Fibroblast of skin of right quadriceps (primary cell): ENCODE data around the gene KCNH1.
"Not testable (repeated sequence)": the region's sequence is repeated elsewhere in the genome, so short reads cannot be mapped to it uniquely, and the experiment has no call there.

Source experiments
- DNase-seq: peaks from one replicate; pipeline ENCODE4 v3.0.0-alpha.2; 2013

Gene KCNH1

DNA sequence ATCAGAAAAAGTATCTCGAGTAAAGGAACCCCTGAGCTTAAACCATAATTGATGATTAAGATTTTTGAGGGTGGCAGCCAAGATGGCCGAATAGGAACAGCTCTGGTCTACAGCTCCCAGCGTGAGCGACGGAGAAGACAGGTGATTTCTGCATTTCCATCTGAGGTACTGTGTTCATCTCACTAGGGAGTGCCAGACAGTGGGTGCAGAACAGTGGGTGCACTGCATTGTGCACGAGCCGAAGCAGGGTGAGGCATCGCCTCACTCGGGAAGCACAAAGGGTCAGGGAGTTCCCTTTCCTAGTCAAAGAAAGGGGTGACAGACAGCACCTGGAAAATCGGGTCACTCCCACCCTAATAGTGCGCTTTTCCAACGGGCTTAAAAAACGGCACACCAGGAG is 138.0 kb downstream of the KCNH1 start:
- DNase-seq = not testable (repeated sequence)

GRCh38 chr1:210992837-210993236 is 141.1 kb downstream of the KCNH1 start:
- DNase-seq = no peak

GRCh38 chr1:210989905-210990304 is 144.0 kb downstream of the KCNH1 start:
- DNase-seq = no peak

DNA sequence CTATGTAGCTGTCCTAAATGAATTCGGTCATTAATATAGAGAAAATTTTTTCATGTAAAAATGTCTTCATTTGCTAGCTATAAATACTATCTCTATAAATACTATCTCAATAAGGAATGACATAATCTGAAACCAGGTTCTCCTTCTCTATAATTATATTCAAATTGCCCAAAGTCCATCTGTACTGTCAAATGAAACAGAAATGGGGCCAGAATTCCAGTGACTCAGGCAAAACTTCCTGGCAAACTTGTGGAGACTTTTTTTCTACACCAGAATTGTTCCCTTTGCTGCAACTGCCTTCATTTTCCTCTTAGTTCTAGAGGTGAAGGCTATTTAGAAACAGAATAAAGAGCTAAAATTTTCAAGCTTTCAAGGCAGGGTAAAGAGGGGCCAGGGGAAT is 152.5 kb downstream of the KCNH1 start:
- DNase-seq = no peak

- DNase-seq = no peak
Observed at GRCh38 chr1:210980082-210980481, 153.9 kb downstream of the KCNH1 start.

- DNase-seq = no peak
Observed at GRCh38 chr1:210978974-210979354, 155.0 kb downstream of the KCNH1 start.

- no peak for DNase-seq
Observed at GRCh38 chr1:210978316-210978973, 155.5 kb downstream of the KCNH1 start.

DNA sequence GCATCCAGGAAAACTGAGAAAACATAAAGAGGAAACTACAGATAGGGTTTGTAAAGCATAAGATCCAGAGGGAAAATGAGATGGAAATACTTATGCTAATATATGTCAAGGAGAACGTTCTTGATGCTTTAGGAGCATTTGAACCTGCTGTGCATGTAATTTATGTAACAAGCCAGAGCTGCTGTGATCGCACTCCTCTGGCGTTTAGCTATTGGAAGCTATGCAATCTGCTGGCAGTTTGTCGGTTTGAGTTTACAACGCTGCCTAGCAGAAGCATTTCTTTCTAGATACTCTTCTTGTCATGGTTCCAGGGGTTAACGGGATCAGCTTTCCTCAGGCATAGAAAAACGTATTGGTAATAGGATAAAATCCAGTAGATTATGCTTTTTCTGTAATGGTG is 182.7 kb downstream of the KCNH1 start:
- no peak for DNase-seq

DNA sequence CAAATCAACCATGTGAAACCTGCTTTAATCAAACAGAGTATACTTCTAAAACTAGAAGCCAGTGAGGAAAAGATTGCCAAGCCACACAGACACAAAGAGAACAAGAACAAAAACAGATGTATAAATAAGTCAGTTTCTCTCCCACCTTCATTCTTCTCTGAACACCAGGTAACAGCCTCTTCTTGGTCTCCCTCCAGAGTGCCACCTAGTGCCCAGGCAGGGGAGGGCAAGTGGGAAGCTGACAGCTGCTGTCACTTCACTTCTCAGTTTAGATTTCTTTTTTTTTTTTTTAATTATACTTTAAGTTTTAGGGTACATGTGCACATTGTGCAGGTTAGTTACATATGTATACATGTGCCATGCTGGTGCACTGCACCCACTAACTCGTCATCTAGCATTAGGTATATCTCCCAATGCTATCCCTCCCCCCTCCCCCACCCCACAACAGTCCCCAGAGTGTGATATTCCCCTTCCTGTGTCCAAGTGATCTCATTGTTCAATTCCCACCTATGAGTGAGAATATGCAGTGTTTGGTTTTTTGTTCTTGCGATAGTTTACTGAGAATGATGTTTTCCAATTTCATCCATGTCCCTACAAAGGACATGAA is 183.9 kb downstream of the KCNH1 start:
- peak; percentile 6 for DNase-seq

GRCh38 chr1:210949489-210949888 is 184.5 kb downstream of the KCNH1 start:
- no peak for DNase-seq

DNA sequence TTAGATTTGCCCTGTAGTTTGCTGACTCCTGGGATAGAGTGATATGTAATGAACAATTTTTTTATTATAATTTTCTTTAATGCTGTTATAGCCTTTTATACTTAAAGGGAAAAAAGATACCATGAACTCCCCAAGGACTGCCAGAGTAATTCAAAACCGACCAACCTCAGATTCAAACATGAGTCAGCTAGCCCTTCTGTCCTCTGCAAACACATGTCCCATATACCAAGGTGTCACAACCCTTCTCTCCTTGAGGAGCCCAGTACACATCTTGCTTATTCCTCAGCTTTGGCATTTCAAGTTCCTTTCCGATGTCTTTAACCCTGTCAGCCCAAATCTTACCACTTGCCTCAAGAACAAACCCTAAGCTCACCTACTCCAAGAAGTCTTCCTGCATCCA is 184.9 kb downstream of the KCNH1 start:
- no peak for DNase-seq

GRCh38 chr1:210944252-210944651 is 189.7 kb downstream of the KCNH1 start:
- no peak for DNase-seq

DNA sequence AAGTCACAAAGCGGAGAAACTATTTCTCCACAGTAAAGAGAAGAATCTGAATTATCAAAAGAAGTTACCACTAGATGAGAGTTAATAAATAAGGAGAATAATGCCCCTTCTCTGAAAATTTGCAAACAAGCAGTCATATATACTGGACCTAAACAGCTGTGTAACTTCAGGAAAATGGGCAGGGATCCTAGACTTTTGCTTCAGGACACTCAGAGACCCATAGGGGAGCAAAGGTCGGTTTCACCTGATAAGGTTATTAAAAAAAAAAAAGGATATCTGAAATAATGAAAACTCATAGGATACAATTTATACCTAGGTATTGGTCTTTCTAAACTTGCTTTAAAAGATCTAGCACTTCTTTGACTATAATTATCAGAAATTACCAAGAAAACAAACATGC is 191.4 kb downstream of the KCNH1 start:
- DNase-seq = no peak

DNA sequence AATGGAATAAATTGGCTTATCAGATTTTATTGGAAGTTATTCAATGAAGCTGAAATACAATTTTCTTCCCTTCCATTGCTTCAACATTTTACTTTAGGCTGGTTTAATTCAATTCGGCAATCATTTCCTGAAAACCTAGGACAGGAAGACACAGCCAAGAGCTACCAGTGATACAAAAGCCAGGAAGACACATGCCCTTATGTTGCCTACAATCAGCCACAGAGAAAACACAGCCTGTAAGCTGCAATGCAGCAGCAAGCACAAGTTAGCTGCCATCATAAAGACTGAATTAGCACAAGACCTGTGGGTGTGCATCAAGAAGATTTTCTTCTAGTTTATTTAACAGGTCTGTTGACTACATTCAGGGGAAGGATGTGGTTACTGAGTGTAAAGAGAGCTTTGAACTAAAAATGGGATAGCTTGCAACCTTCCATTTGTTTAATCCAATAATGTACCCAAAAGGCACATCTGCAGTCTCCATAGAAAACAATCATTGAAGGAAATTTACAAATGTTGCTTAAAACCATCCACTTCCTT is 193.8 kb downstream of the KCNH1 start:
- DNase-seq = no peak

DNA sequence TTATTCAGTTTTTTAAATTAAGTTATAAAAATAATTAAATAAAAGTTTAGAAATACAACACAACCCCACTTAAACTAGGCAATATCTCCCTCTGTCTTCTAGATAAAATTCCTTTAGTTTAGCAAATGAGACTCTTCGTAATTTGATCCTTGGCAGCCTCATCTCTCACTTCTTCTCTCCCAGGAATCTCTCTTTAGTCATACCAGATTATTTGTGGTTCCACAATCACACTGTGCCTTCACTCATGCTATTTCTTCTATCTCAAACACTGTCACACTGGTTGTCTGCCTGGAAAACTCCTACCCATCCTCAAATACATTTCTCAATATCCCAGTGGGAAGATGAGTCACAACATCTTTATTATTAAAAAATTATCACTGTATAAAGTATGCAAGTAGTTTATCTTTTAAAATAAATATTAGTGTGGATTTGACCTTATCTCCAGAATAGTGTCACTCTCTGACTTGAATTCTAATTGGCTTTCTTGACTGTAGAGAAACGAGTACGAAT is 195.5 kb downstream of the KCNH1 start:
- DNase-seq = no peak

- no peak for DNase-seq
Observed at GRCh38 chr1:210937846-210938245, 196.1 kb downstream of the KCNH1 start.

GRCh38 chr1:210935905-210936304 is 198.0 kb downstream of the KCNH1 start:
- no peak for DNase-seq

- DNase-seq = no peak
Observed at GRCh38 chr1:210932104-210932503, 201.8 kb downstream of the KCNH1 start.

DNA sequence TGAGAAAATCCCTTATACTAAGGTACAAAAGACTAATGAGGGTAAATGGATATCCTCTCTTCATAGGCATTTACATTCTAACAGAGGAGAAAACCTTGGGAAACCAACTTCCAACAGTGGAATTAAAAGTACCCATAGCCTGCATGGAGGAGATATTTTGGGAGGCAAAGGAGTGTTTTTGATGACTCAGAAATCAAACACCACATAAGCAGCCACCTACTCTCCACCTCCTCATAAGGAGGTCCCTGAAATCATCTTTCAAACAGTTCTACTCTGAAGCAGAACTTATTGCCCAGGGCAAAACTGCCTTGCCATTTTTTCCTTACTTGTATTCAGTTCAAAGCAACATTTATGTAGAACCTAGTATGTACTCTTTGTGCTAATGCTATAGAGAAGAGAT is 211.3 kb downstream of the KCNH1 start:
- no peak for DNase-seq

- DNase-seq = no peak
Observed at GRCh38 chr1:210920716-210921694, 212.9 kb downstream of the KCNH1 start.

GRCh38 chr1:210920258-210920657 is 213.7 kb downstream of the KCNH1 start:
- DNase-seq = no peak

DNA sequence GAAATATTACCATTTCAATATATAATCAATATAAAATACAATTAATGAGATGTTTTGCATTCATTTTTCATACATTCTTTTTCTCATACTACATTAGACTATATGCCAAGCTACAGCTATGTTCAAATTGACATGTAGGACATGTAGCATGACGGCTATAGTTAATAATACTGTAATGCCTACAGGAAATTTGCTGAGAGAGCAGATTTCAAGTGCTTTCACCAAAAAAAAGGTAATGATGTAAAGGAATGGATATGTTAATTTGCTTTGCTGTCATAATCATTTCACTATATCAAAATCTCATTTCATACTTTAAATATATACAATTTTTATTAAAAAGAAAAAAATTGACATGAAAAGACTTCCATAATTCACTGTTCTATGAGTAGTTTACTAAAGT is 215.1 kb downstream of the KCNH1 start:
- DNase-seq = no peak

DNA sequence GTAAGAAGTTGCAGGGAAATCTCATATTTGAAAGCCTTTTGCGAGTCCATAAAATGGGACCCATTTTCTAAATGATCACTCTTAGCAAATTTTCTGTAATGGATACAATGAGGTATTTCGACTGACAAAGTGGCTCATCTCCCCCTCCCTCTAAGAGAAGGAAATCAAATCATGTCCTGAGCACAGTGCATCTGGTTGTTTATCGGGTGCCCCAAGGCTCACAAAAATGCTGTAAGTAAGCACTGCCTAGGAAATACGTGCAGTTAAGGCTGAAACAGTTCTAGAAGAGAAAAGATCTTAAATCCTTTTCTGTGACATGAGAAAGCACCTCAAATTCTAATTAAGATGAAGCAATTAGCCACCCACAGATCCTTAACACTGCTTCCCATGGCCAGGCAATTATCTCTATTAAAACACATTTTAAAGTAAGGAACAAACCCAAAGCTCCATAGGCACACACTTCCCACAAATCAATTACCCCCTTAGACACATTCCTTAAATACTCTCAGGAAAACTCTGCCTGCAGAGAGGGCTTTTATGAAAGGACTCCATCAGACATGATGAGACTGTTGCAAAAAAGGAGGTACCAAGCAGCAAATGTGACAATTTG is 216.3 kb downstream of the KCNH1 start:
- no peak for DNase-seq
